Measurements from ENCODE around the gene ZNF141.
"Not testable (repeated sequence)": the region's sequence is repeated elsewhere in the genome, so short reads cannot be mapped to it uniquely, and the experiment has no call there.

ZNF141 gene

GRCh38 chr4:374298-375160, 36.9 kb downstream of the ZNF141 start:
- Histone ChIP-seq H3K4me1 (no peaks in the 10 kb centered on the region), H3K27me3 (no peaks in the 10 kb centered on the region), H3K36me3 (peaks cover 48% of the 10 kb centered on the region), H3K4me3 (ENCODE audit: low read depth, low read length) (no peak overlapping the region), H3K9me3 (peaks cover 15% of the 10 kb centered on the region)
- DNase-seq, result no peak
- no peak for TF ChIP-seq CTCF (IDR thresholded peaks at IDR 0.05; ENCODE audit: low read depth, low read length)

- Histone ChIP-seq H3K4me3 (ENCODE audit: low read depth, low read length) (no peak overlapping the region), H3K36me3 (no peaks in the 10 kb centered on the region), H3K27me3 (no peaks in the 10 kb centered on the region), H3K9me3 (peaks cover 5% of the 10 kb centered on the region), H3K4me1 (no peaks in the 10 kb centered on the region)
- DNase-seq, result no peak
- no peak for TF ChIP-seq CTCF (IDR thresholded peaks at IDR 0.05; ENCODE audit: low read depth, low read length)
Measured at GRCh38 chr4:384311-385010, 46.8 kb downstream of the ZNF141 start.

- no peaks in the 10 kb centered on the region for H3K27me3 ChIP-seq
- no peak for TF ChIP-seq CTCF (IDR thresholded peaks at IDR 0.05; ENCODE audit: low read depth, low read length)
- no peak for DNase-seq
- no peaks in the 10 kb centered on the region for H3K36me3 ChIP-seq
- peaks cover 5% of the 10 kb centered on the region for H3K9me3 ChIP-seq
- H3K4me3 ChIP-seq (ENCODE audit: low read depth, low read length), result no peak overlapping the region
- no peaks in the 10 kb centered on the region for H3K4me1 ChIP-seq
Measured at GRCh38 chr4:385934-386707, 48.5 kb downstream of the ZNF141 start.

GRCh38 chr4:386708-387105, 49.1 kb downstream of the ZNF141 start:
- H3K9me3 ChIP-seq, result peaks cover 5% of the 10 kb centered on the region

GRCh38 chr4:404006-404405, 66.4 kb downstream of the ZNF141 start:
- H3K4me3 ChIP-seq (ENCODE audit: low read depth, low read length), result no peak overlapping the region
- no peak for TF ChIP-seq CTCF (IDR thresholded peaks at IDR 0.05; ENCODE audit: low read depth, low read length)
- DNase-seq, result no peak
- H3K36me3 ChIP-seq, result no peaks in the 10 kb centered on the region
- H3K4me1 ChIP-seq, result no peaks in the 10 kb centered on the region
- H3K27me3 ChIP-seq, result no peaks in the 10 kb centered on the region
- H3K9me3 ChIP-seq, result no peaks in the 10 kb centered on the region; the same call in 1 of the 2 replicates

More at GRCh38 chr4:386708-387105, 49.1 kb downstream of the ZNF141 start:
- no peaks in the 10 kb centered on the region for H3K27me3 ChIP-seq
- no peaks in the 10 kb centered on the region for H3K4me1 ChIP-seq
- no peaks in the 10 kb centered on the region for H3K36me3 ChIP-seq
- TF ChIP-seq CTCF (IDR thresholded peaks at IDR 0.05; ENCODE audit: low read depth, low read length), result no peak
- no peak overlapping the region for H3K4me3 ChIP-seq (ENCODE audit: low read depth, low read length)
- DNase-seq, result no peak

GRCh38 chr4:408321-408720, 70.7 kb downstream of the ZNF141 start:
- H3K9me3 ChIP-seq; H3K4me3 ChIP-seq (ENCODE audit: low read depth, low read length); H3K27me3 ChIP-seq; H3K36me3 ChIP-seq; H3K4me1 ChIP-seq; DNase-seq: not testable (repeated sequence)
